ENCODE results near the gene HTR7. TPM values are rescaled to one million over a fixed set of nuclear protein-coding genes. Genes with fewer than 3 reads are reported as not detected.
A peak's percentile ranks its signal among the peaks of the same experiment; 100 is the strongest.
"Not testable (repeated sequence)": the region's sequence is repeated elsewhere in the genome, so short reads cannot be mapped to it uniquely, and the experiment has no call there.

HTR7 gene
- polyA plus RNA-seq, 1 donor = 2.2 TPM

GRCh38 chr10:90884431-90884830 lies 26.6 kb upstream of the HTR7 start:
- no CpG with 5 or more reads among the region's 3 CpGs for WGBS (ENCODE audit: insufficient coverage, low lambda C conversion rate)
- Histone ChIP-seq H3K36me3 (ENCODE audit: control insufficient read depth, insufficient read depth, low read length) (peaks cover 42% of the 10 kb centered on the region), H3K9me3 (ENCODE audit: control insufficient read depth, low read depth, low read length) (no peaks in the 10 kb centered on the region), H3K4me3 (ENCODE audit: low read length) (no peak overlapping the region), H3K27me3 (ENCODE audit: control insufficient read depth, insufficient read depth, low read length) (no peaks in the 10 kb centered on the region), H3K4me1 (ENCODE audit: control insufficient read depth, insufficient read depth, low read length) (no peaks in the 10 kb centered on the region), H3K27ac (ENCODE audit: low read length) (no peak overlapping the region)
- no peak for DNase-seq

- H3K27me3 ChIP-seq (ENCODE audit: control insufficient read depth, insufficient read depth, low read length); H3K27ac ChIP-seq (ENCODE audit: low read length); H3K4me3 ChIP-seq (ENCODE audit: low read length); H3K9me3 ChIP-seq (ENCODE audit: control insufficient read depth, low read depth, low read length); H3K4me1 ChIP-seq (ENCODE audit: control insufficient read depth, insufficient read depth, low read length): not testable (repeated sequence)
- H3K36me3 ChIP-seq (ENCODE audit: control insufficient read depth, insufficient read depth, low read length) = peaks cover 35% of the 10 kb centered on the region
- DNase-seq = peak in 1 of 2 donors; percentile 4
- no CpG with 5 or more reads among the region's 8 CpGs for WGBS (ENCODE audit: insufficient coverage, low lambda C conversion rate)
Measured at GRCh38 chr10:90880059-90880719, 22.4 kb upstream of the HTR7 start.

- no peak for DNase-seq
- Histone ChIP-seq H3K36me3 (ENCODE audit: control insufficient read depth, insufficient read depth, low read length) (peaks cover 35% of the 10 kb centered on the region), H3K9me3 (ENCODE audit: control insufficient read depth, low read depth, low read length) (no peaks in the 10 kb centered on the region), H3K4me3 (ENCODE audit: low read length) (no peak overlapping the region), H3K27ac (ENCODE audit: low read length) (no peak overlapping the region), H3K27me3 (ENCODE audit: control insufficient read depth, insufficient read depth, low read length) (no peaks in the 10 kb centered on the region), H3K4me1 (ENCODE audit: control insufficient read depth, insufficient read depth, low read length) (no peaks in the 10 kb centered on the region)
- 100% methylated on average over 1 of the region's 2 CpGs for WGBS (ENCODE audit: insufficient coverage, low lambda C conversion rate)
Measured at GRCh38 chr10:90879062-90879461, 21.2 kb upstream of the HTR7 start.

GRCh38 chr10:90872648-90873020 lies 14.8 kb upstream of the HTR7 start:
- WGBS (ENCODE audit: insufficient coverage, low lambda C conversion rate) = no CpG with 5 or more reads among the region's 8 CpGs
- peak in 1 of 2 donors; percentile 15 for DNase-seq
- Histone ChIP-seq H3K4me1 (ENCODE audit: control insufficient read depth, insufficient read depth, low read length) (no peaks in the 10 kb centered on the region), H3K27ac (ENCODE audit: low read length) (peak overlapping the region; percentile 69), H3K36me3 (ENCODE audit: control insufficient read depth, insufficient read depth, low read length) (peaks cover 17% of the 10 kb centered on the region), H3K4me3 (ENCODE audit: low read length) (peak overlapping the region; percentile 91), H3K27me3 (ENCODE audit: control insufficient read depth, insufficient read depth, low read length) (peaks cover 11% of the 10 kb centered on the region), H3K9me3 (ENCODE audit: control insufficient read depth, low read depth, low read length) (no peaks in the 10 kb centered on the region)

GRCh38 chr10:90871766-90872647 lies 14.2 kb upstream of the HTR7 start, which contains the start of gene RPP30:
Gene RPP30 (plus strand): TSS chr10:90871974. CDS start chr10:90871987, 13 bp downstream.
- Histone ChIP-seq H3K4me3 (ENCODE audit: low read length) (peak within 1 kb of the TSS; percentile 91), H3K27me3 (ENCODE audit: control insufficient read depth, insufficient read depth, low read length) (peaks cover 18% of the 10 kb centered on the region), H3K9me3 (ENCODE audit: control insufficient read depth, low read depth, low read length) (no peaks in the 10 kb centered on the region), H3K4me1 (ENCODE audit: control insufficient read depth, insufficient read depth, low read length) (no peaks in the 10 kb centered on the region), H3K27ac (ENCODE audit: low read length) (peak within 1 kb of the TSS; percentile 69), H3K36me3 (ENCODE audit: control insufficient read depth, insufficient read depth, low read length) (peaks cover 11% of the 10 kb centered on the region)
- peak; percentile 77 to 87 for DNase-seq
- 4% methylated on average over 5 of the region's 43 CpGs for WGBS (ENCODE audit: insufficient coverage, low lambda C conversion rate)

- H3K9me3 ChIP-seq (ENCODE audit: control insufficient read depth, low read depth, low read length) = no peaks in the 10 kb centered on the region
- no peaks in the 10 kb centered on the region for H3K4me1 ChIP-seq (ENCODE audit: control insufficient read depth, insufficient read depth, low read length)
- H3K27ac ChIP-seq (ENCODE audit: low read length) = peak overlapping the region; percentile 3
- no CpG with 5 or more reads among the region's 14 CpGs for WGBS (ENCODE audit: insufficient coverage, low lambda C conversion rate)
- H3K36me3 ChIP-seq (ENCODE audit: control insufficient read depth, insufficient read depth, low read length) = peaks cover 5% of the 10 kb centered on the region
- peaks cover 21% of the 10 kb centered on the region for H3K27me3 ChIP-seq (ENCODE audit: control insufficient read depth, insufficient read depth, low read length)
- peak in 1 of 2 donors; percentile 21 for DNase-seq
- H3K4me3 ChIP-seq (ENCODE audit: low read length) = peak overlapping the region; percentile 91
Measured at GRCh38 chr10:90871279-90871765, 13.5 kb upstream of the HTR7 start.

GRCh38 chr10:90866050-90866598 lies 8.3 kb upstream of the HTR7 start:
- no peaks in the 10 kb centered on the region for H3K9me3 ChIP-seq (ENCODE audit: control insufficient read depth, low read depth, low read length)
- peaks cover 41% of the 10 kb centered on the region for H3K27me3 ChIP-seq (ENCODE audit: control insufficient read depth, insufficient read depth, low read length)
- H3K4me3 ChIP-seq (ENCODE audit: low read length) = no peak overlapping the region
- H3K4me1 ChIP-seq (ENCODE audit: control insufficient read depth, insufficient read depth, low read length) = no peaks in the 10 kb centered on the region
- no peaks in the 10 kb centered on the region for H3K36me3 ChIP-seq (ENCODE audit: control insufficient read depth, insufficient read depth, low read length)
- no peak overlapping the region for H3K27ac ChIP-seq (ENCODE audit: low read length)
- 83% methylated on average over 3 of the region's 4 CpGs for WGBS (ENCODE audit: insufficient coverage, low lambda C conversion rate)
- DNase-seq = no peak

GRCh38 chr10:90865401-90865800 lies 7.6 kb upstream of the HTR7 start:
- 60% methylated on average over 3 of the region's 3 CpGs for WGBS (ENCODE audit: insufficient coverage, low lambda C conversion rate)

GRCh38 chr10:90862908-90863514 lies 5.2 kb upstream of the HTR7 start:
- no peaks in the 10 kb centered on the region for H3K4me1 ChIP-seq (ENCODE audit: control insufficient read depth, insufficient read depth, low read length)
- H3K4me3 ChIP-seq (ENCODE audit: low read length) = no peak overlapping the region
- H3K9me3 ChIP-seq (ENCODE audit: control insufficient read depth, low read depth, low read length) = no peaks in the 10 kb centered on the region
- DNase-seq = no peak
- H3K27ac ChIP-seq (ENCODE audit: low read length) = no peak overlapping the region
- no peaks in the 10 kb centered on the region for H3K36me3 ChIP-seq (ENCODE audit: control insufficient read depth, insufficient read depth, low read length)
- 60% methylated on average over 1 of the region's 2 CpGs for WGBS (ENCODE audit: insufficient coverage, low lambda C conversion rate)
- H3K27me3 ChIP-seq (ENCODE audit: control insufficient read depth, insufficient read depth, low read length) = peaks cover 49% of the 10 kb centered on the region

More at GRCh38 chr10:90865401-90865800, 7.6 kb upstream of the HTR7 start:
- Histone ChIP-seq H3K27me3 (ENCODE audit: control insufficient read depth, insufficient read depth, low read length) (peaks cover 46% of the 10 kb centered on the region), H3K27ac (ENCODE audit: low read length) (no peak overlapping the region), H3K36me3 (ENCODE audit: control insufficient read depth, insufficient read depth, low read length) (no peaks in the 10 kb centered on the region), H3K9me3 (ENCODE audit: control insufficient read depth, low read depth, low read length) (no peaks in the 10 kb centered on the region), H3K4me3 (ENCODE audit: low read length) (no peak overlapping the region), H3K4me1 (ENCODE audit: control insufficient read depth, insufficient read depth, low read length) (no peaks in the 10 kb centered on the region)
- no peak for DNase-seq

GRCh38 chr10:90860790-90861189 lies 3.0 kb upstream of the HTR7 start:
- Histone ChIP-seq H3K27me3 (ENCODE audit: control insufficient read depth, insufficient read depth, low read length) (peaks cover 51% of the 10 kb centered on the region), H3K9me3 (ENCODE audit: control insufficient read depth, low read depth, low read length) (peaks cover 3% of the 10 kb centered on the region), H3K36me3 (ENCODE audit: control insufficient read depth, insufficient read depth, low read length) (no peaks in the 10 kb centered on the region), H3K4me3 (ENCODE audit: low read length) (no peak overlapping the region), H3K27ac (ENCODE audit: low read length) (no peak overlapping the region), H3K4me1 (ENCODE audit: control insufficient read depth, insufficient read depth, low read length) (peaks cover 3% of the 10 kb centered on the region)
- DNase-seq = no peak
- WGBS (ENCODE audit: insufficient coverage, low lambda C conversion rate) = 100% methylated on average over 1 of the region's 1 CpG
